M059J (cell line): ENCODE measurements around the gene NFIA. TPM values are rescaled to one million over a fixed set of nuclear protein-coding genes. Genes with fewer than 3 reads are reported as not detected.
A peak's percentile ranks its signal among the peaks of the same experiment; 100 is the strongest.

Experiments used
- DNase-seq: peaks from one replicate; pipeline ENCODE4 v3.0.0-alpha.2; 2012; ENCODE audit warnings: low read depth
- total RNA-seq: library from RNA; depleted of rRNA; stranded (reverse); fragments of >200 nt; shearing (Covaris generic); gene quantifications from 2 replicates; pipeline ENCODE4 v1.2.3, GENCODE V29; 2014

NFIA gene
- total RNA-seq, 1 experiment from 2014 or later = 1.2 TPM

- no peak for DNase-seq
These were observed 48.1 kb downstream of the NFIA start for GRCh38 chr1:61130338-61131000.

GRCh38 chr1:61131248-61131647, 48.9 kb downstream of the NFIA start:
- no peak for DNase-seq

GRCh38 chr1:61131716-61132115, 49.4 kb downstream of the NFIA start:
- no peak for DNase-seq

GRCh38 chr1:61132176-61132638, 49.8 kb downstream of the NFIA start:
- no peak for DNase-seq

GRCh38 chr1:61132645-61133334, 50.4 kb downstream of the NFIA start:
- DNase-seq = no peak

- DNase-seq = no peak
These were observed 51.1 kb downstream of the NFIA start for GRCh38 chr1:61133335-61134019.

- DNase-seq = no peak
These were observed 52.9 kb downstream of the NFIA start for GRCh38 chr1:61135291-61135690.

GRCh38 chr1:61138305-61138704, 55.9 kb downstream of the NFIA start:
- no peak for DNase-seq

GRCh38 chr1:61138921-61139774, 56.8 kb downstream of the NFIA start:
- DNase-seq = peak; percentile 29

- DNase-seq = no peak
These were observed 57.6 kb downstream of the NFIA start for GRCh38 chr1:61139775-61140549.

- no peak for DNase-seq
These were observed 58.4 kb downstream of the NFIA start for GRCh38 chr1:61140778-61141177.

GRCh38 chr1:61141288-61142042, 59.1 kb downstream of the NFIA start:
- peak; percentile 5 for DNase-seq

GRCh38 chr1:61142043-61142440, 59.7 kb downstream of the NFIA start:
- no peak for DNase-seq

- DNase-seq = no peak
These were observed 60.6 kb downstream of the NFIA start for GRCh38 chr1:61142726-61143500.

- DNase-seq = no peak
These were observed 61.6 kb downstream of the NFIA start for GRCh38 chr1:61143821-61144424.

- no peak for DNase-seq
These were observed 66.9 kb downstream of the NFIA start for GRCh38 chr1:61149010-61149860.

- DNase-seq = no peak
These were observed 69.2 kb downstream of the NFIA start for GRCh38 chr1:61151565-61151964.

GRCh38 chr1:61152066-61152465, 69.7 kb downstream of the NFIA start:
- no peak for DNase-seq
